AG09309 (cell line): ENCODE measurements around the gene MOB3B.

Source experiments
- DNase-seq: peaks from one replicate; pipeline ENCODE4 v3.0.0-alpha.2; 2010; ENCODE audit warnings: low read depth
- H3K4me3 ChIP-seq: 2 replicates; pipeline ENCODE4 v1.5.1; 2011; ENCODE audit warnings: mild to moderate bottlenecking, low read depth, low read length, moderate library complexity; ENCODE audit not compliant: control insufficient read depth
- CTCF ChIP-seq: IDR thresholded peaks from 2 replicates; pipeline ENCODE4 v1.5.1; 2011; ENCODE audit warnings: mild to moderate bottlenecking, low read depth, low read length, inconsistent platforms; ENCODE audit not compliant: insufficient read depth, control insufficient read depth; ENCODE audit errors: missing control alignments

The MOB3B gene

GRCh38 chr9:27377811-27378456 is 151.7 kb downstream of the MOB3B start:
- DNase-seq: no peak
- no peak for TF ChIP-seq CTCF
- H3K4me3 ChIP-seq: no peak overlapping the region

GRCh38 chr9:27377147-27377807 is 152.3 kb downstream of the MOB3B start:
- H3K4me3 ChIP-seq: no peak overlapping the region

GRCh38 chr9:27373851-27374250 is 155.8 kb downstream of the MOB3B start:
- no peak for DNase-seq
- no peak for TF ChIP-seq CTCF
- no peak overlapping the region for H3K4me3 ChIP-seq

More at GRCh38 chr9:27377147-27377807, 152.3 kb downstream of the MOB3B start:
- DNase-seq: no peak
- no peak for TF ChIP-seq CTCF

GRCh38 chr9:27372615-27373014 is 157.0 kb downstream of the MOB3B start:
- no peak for DNase-seq
- no peak for TF ChIP-seq CTCF

GRCh38 chr9:27371382-27371781 is 158.2 kb downstream of the MOB3B start:
- TF ChIP-seq CTCF: no peak
- DNase-seq: no peak
- no peak overlapping the region for H3K4me3 ChIP-seq

More at GRCh38 chr9:27372615-27373014, 157.0 kb downstream of the MOB3B start:
- no peak overlapping the region for H3K4me3 ChIP-seq

GRCh38 chr9:27369591-27369990 is 160.0 kb downstream of the MOB3B start:
- no peak for DNase-seq
- TF ChIP-seq CTCF: no peak
- H3K4me3 ChIP-seq: no peak overlapping the region
